ENCODE measurements around the gene ISG20L2. TPM values are rescaled to one million over a fixed set of nuclear protein-coding genes. Genes with fewer than 3 reads are reported as not detected.
A peak's percentile ranks its signal among the peaks of the same experiment; 100 is the strongest.

The ISG20L2 gene
- total RNA-seq, 4 donors from 2014 or later = 3.6 to 24.8 (median 10.2) TPM

DNA sequence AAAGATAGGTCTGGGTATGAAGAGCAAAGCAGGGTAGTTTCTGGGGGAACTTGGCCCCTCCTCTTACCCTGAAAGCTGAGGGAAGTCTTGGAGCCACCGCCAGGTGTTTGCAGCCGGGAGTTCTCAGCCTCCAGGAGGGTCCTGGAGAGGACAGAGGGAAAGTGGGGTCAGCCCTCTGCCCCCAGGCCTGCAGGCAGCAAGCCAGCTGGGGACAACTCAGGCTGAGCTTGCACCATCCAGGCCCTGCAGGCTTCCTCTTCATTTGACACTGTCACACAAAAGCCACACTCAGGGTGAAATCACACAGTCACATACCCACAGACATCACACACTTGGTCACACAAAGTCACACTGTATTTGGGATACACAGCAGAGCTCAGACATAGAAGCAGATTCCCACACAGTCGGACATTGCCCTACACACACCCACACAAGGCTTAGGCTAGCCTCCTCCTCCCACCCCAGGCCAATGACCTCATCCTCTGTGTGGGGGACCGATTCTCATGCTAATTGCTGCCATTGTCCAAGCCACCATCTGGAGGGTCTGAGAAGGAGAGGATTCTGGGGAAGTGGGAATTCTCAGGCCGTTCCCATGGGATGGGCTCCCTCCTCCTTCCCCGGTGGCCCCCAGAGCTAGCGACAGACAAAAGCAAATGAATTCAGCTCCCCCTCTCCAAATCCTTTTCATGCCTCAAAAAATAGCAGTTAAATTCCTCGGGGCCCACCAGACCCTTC is 55.0 kb downstream of the ISG20L2 start:
- TF ChIP-seq, protein P1, sequence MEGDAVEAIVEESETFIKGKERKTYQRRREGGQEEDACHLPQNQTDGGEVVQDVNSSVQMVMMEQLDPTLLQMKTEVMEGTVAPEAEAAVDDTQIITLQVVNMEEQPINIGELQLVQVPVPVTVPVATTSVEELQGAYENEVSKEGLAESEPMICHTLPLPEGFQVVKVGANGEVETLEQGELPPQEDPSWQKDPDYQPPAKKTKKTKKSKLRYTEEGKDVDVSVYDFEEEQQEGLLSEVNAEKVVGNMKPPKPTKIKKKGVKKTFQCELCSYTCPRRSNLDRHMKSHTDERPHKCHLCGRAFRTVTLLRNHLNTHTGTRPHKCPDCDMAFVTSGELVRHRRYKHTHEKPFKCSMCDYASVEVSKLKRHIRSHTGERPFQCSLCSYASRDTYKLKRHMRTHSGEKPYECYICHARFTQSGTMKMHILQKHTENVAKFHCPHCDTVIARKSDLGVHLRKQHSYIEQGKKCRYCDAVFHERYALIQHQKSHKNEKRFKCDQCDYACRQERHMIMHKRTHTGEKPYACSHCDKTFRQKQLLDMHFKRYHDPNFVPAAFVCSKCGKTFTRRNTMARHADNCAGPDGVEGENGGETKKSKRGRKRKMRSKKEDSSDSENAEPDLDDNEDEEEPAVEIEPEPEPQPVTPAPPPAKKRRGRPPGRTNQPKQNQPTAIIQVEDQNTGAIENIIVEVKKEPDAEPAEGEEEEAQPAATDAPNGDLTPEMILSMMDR (IDR thresholded peaks at IDR 0.05) = no peak
- TF ChIP-seq POLR2A (IDR thresholded peaks at IDR 0.05) = no peak
- Histone ChIP-seq H3K4me3 (no peak overlapping the region), H3K27me3 (no peaks in the 10 kb centered on the region), H3K36me3 (no peaks in the 10 kb centered on the region), H3K27ac (peak overlapping the region; percentile 41 to 90), H3K9me3 (no peaks in the 10 kb centered on the region), H3K4me1 (peaks cover 0 to under 1% of the 10 kb centered on the region in 2 donors)
- intact Hi-C loops (cut with DNase I; ENCODE audit: low total_unique reads) = loop anchor here (10.0 kb wide), 1 partner anchor 51 kb away; the partner anchor contains the start of genes ISG20L2 and METTL25B
- no peak for DNase-seq

Other genes with a start within 250 kb of the ISG20L2 start
- 100 to 1,000 TPM in 1 of 4 donors, 10 to 100 TPM in 2, 1 to 10 TPM in 1; 8.4 to 101 (median 35.1) TPM for gene MEF2D, start 228.0 kb downstream of the ISG20L2 start, total RNA-seq
- gene IQGAP3, start 156.2 kb downstream of the ISG20L2 start, total RNA-seq = 10 to 100 TPM in 1 of 4 donors, under 1 TPM in 1, not detected in 2; 0.09 to 13.2 TPM
- not detected for gene TTC24, start 149.0 kb downstream of the ISG20L2 start, total RNA-seq
- gene NAXE, start 137.0 kb downstream of the ISG20L2 start, total RNA-seq = 10 to 100 TPM; 39.5 to 74.4 (median 52.2) TPM
- 10 to 100 TPM in 3 of 4 donors, 1 to 10 TPM in 1; 2.3 to 31.6 (median 19.8) TPM for gene GPATCH4, start 127.3 kb downstream of the ISG20L2 start, total RNA-seq
- 1 to 10 TPM in 1 of 4 donors, under 1 TPM in 1, not detected in 2; 0.77 to 3.9 TPM for gene HAPLN2, start 109.4 kb downstream of the ISG20L2 start, total RNA-seq
- gene BCAN, start 86.6 kb downstream of the ISG20L2 start, total RNA-seq = 1 to 10 TPM in 3 of 4 donors, not detected in 1; 2.3 to 3.0 (median 2.8) TPM
- gene NES, start 51.4 kb downstream of the ISG20L2 start, total RNA-seq = 10 to 100 TPM in 3 of 4 donors, 1 to 10 TPM in 1; 9.7 to 70.9 (median 34.5) TPM
- gene CRABP2, start 23.2 kb downstream of the ISG20L2 start, total RNA-seq = 10 to 100 TPM in 3 of 4 donors, not detected in 1; 11.0 to 71.5 (median 14.3) TPM
- 10 to 100 TPM in 3 of 4 donors, 1 to 10 TPM in 1; 3.5 to 69.7 (median 29.4) TPM for gene METTL25B, start 297 bp downstream of the ISG20L2 start, total RNA-seq
- 10 to 100 TPM in 3 of 4 donors, 1 to 10 TPM in 1; 8.2 to 58.5 (median 23.8) TPM for gene MRPL24, start 12.3 kb upstream of the ISG20L2 start, total RNA-seq
- 100 to 1,000 TPM in 2 of 4 donors, 10 to 100 TPM in 2; 41.2 to 150 (median 73.7) TPM for gene HDGF, start 22.9 kb upstream of the ISG20L2 start, total RNA-seq
- 10 to 100 TPM; 22.7 to 71.9 (median 29.1) TPM for gene PRCC, start 38.8 kb upstream of the ISG20L2 start, total RNA-seq
- gene SH2D2A, start 88.1 kb upstream of the ISG20L2 start, total RNA-seq = 1 to 10 TPM in 1 of 4 donors, not detected in 3; 6.0 TPM
- 1 to 10 TPM in 1 of 4 donors, not detected in 3; 1.2 TPM for gene INSRR, start 130.4 kb upstream of the ISG20L2 start, total RNA-seq
- 10 to 100 TPM in 1 of 4 donors, 1 to 10 TPM in 1, under 1 TPM in 2; 0.35 to 19.2 (median 3.6) TPM for gene NTRK1, start 132.1 kb upstream of the ISG20L2 start, total RNA-seq
- 10 to 100 TPM in 3 of 4 donors, 1 to 10 TPM in 1; 7.4 to 41.8 (median 17.9) TPM for gene PEAR1, start 165.0 kb upstream of the ISG20L2 start, total RNA-seq
- 1 to 10 TPM in 1 of 4 donors, under 1 TPM in 2, not detected in 1; 0.48 to 3.8 (median 0.91) TPM for gene LRRC71, start 191.9 kb upstream of the ISG20L2 start, total RNA-seq